B cell (primary cell): ENCODE data around the gene PROC. TPM values are rescaled to one million over a fixed set of nuclear protein-coding genes. Genes with fewer than 3 reads are reported as not detected.

Source experiments
- ATAC-seq: fragments of 200-7000 bp; cut with Tn5 transposase; one replicate; pipeline ENCODE4 v1.10.0; 2021; ENCODE audit warnings: low read depth, mild to moderate bottlenecking, moderate number of reproducible peaks, moderate library complexity
- CTCF ChIA-PET: fragments of 350-600 bp; sonication (Branson Sonifier 250); formaldehyde crosslinking; loops from one replicate; lab custom pipeline; 2021; ENCODE audit warnings: antibody characterized with exemption, inconsistent platforms; lab: Charles Lee
- POLR2A ChIA-PET: fragments of 350-600 bp; sonication (Branson Sonifier 250); formaldehyde crosslinking; loops from one replicate; lab custom pipeline; 2021; ENCODE audit warnings: antibody characterized with exemption; lab: Charles Lee
- DNase-seq: peaks from one replicate; pipeline ENCODE4 v3.0.0; 2013
- H2AFZ ChIP-seq: 2 replicates; pipeline ENCODE4 v1.6.1; 2012; ENCODE audit warnings: mild to moderate bottlenecking, low read depth, low read length; ENCODE audit not compliant: insufficient read depth, poor library complexity, severe bottlenecking
- H3K27ac ChIP-seq, 2 donors: 1 replicate in 1 of 2; 2 replicates in 1 of 2; pipeline ENCODE4 v1.5.1; 2012 to 2013; ENCODE audit warnings: low read length in 2 of 2, mild to moderate bottlenecking in 2 of 2, moderate library complexity in 1 of 2
- H3K27me3 ChIP-seq, 4 experiments: fragments of 200-600 bp in 1 of 4; sonication (generic) in 1 of 4; replicated peaks in 1 of 4; 1 replicate in 2 of 4; 2 replicates in 2 of 4; pipeline versions ENCODE4 v1.6.1 to v1.7.0; 2013 to 2016; ENCODE audit warnings: low read length in 3 of 4, mild to moderate bottlenecking in 2 of 4, mixed read lengths in 1 of 4, moderate library complexity in 1 of 4; ENCODE audit not compliant: insufficient read depth in 4 of 4, control insufficient read depth in 3 of 4; ENCODE audit errors: control extremely low read depth in 1 of 4
- H3K36me3 ChIP-seq, 2 experiments: replicated peaks in 1 of 2; 1 replicate in 1 of 2; 2 replicates in 1 of 2; pipeline versions ENCODE4 v1.6.1 to v1.7.1; 2013; ENCODE audit warnings: low read length in 1 of 2; ENCODE audit not compliant: insufficient read depth in 2 of 2, control insufficient read depth in 1 of 2; ENCODE audit errors: control extremely low read depth in 1 of 2, extremely low read depth in 1 of 2
- H3K4me1 ChIP-seq, 2 donors: fragments of 200-600 bp in 1 of 2; sonication (generic) in 1 of 2; 1 replicate in 1 of 2; 2 replicates in 1 of 2; pipeline versions ENCODE4 v1.5.1 to v1.6.1; 2013 to 2017; ENCODE audit warnings: low read length in 2 of 2; ENCODE audit not compliant: control insufficient read depth in 2 of 2, insufficient read depth in 2 of 2
- H3K4me2 ChIP-seq: replicated peaks from 2 replicates; pipeline ENCODE3; 2012; ENCODE audit warnings: mild to moderate bottlenecking, low read depth, low read length; ENCODE audit not compliant: poor library complexity, severe bottlenecking
- H3K4me3 ChIP-seq, 5 experiments: fragments of 200-600 bp in 1 of 5; sonication (generic) in 1 of 5; 1 replicate in 3 of 5; 2 replicates in 2 of 5; pipeline versions ENCODE4 v1.5.1 to v1.7.0; 2011 to 2016; ENCODE audit warnings: low read length in 4 of 5, mild to moderate bottlenecking in 4 of 5, low read depth in 2 of 5, control low read depth in 1 of 5, moderate library complexity in 1 of 5; ENCODE audit not compliant: insufficient read depth in 1 of 5; ENCODE audit errors: control extremely low read depth in 1 of 5, extremely low read depth in 1 of 5
- H3K79me2 ChIP-seq: fragments of 200-600 bp; sonication (generic); one replicate; pipeline ENCODE4 v1.6.0; 2016; ENCODE audit warnings: low read length; ENCODE audit not compliant: control insufficient read depth, insufficient read depth
- H3K9ac ChIP-seq: fragments of 200-600 bp; sonication (generic); 2 replicates; pipeline ENCODE4 v1.6.1; 2017; ENCODE audit warnings: mild to moderate bottlenecking, low read length, moderate library complexity
- H3K9me3 ChIP-seq, 3 donors: one replicate each; pipeline versions ENCODE4 v1.6.1 to v1.7.1; 2013; ENCODE audit warnings: low read length in 2 of 3; ENCODE audit not compliant: control insufficient read depth in 2 of 3, insufficient read depth in 1 of 3; ENCODE audit errors: control extremely low read depth in 1 of 3
- H4K20me1 ChIP-seq: 2 replicates; pipeline ENCODE4 v1.6.0; 2012; ENCODE audit warnings: mild to moderate bottlenecking, low read length; ENCODE audit not compliant: insufficient read depth, control insufficient read depth, poor library complexity, severe bottlenecking
- H3K27ac Mint-ChIP-seq: one replicate; pipeline ENCODE4 v1.8.0; 2021; ENCODE audit warnings: mixed read lengths
- H3K27me3 Mint-ChIP-seq: one replicate; pipeline ENCODE4 v1.8.0; 2021; ENCODE audit warnings: mixed read lengths
- H3K4me1 Mint-ChIP-seq: one replicate; pipeline ENCODE4 v1.8.0; 2021; ENCODE audit warnings: mixed read lengths
- H3K4me3 Mint-ChIP-seq: one replicate; pipeline ENCODE4 v1.8.0; 2021; ENCODE audit warnings: mixed read lengths
- H3K9me3 Mint-ChIP-seq: one replicate; pipeline ENCODE4 v1.8.0; 2022; ENCODE audit warnings: mixed read lengths; ENCODE audit not compliant: insufficient read depth
- CTCF ChIP-seq: fragments of 200-600 bp; IDR thresholded peaks from one replicate; pipeline ENCODE4 v1.8.0; 2022; ENCODE audit warnings: antibody characterized with exemption, mild to moderate bottlenecking
- EZH2 ChIP-seq: IDR thresholded peaks from 2 replicates; pipeline ENCODE4 v1.6.1; 2012; ENCODE audit warnings: borderline replicate concordance, low read depth, mild to moderate bottlenecking, moderate library complexity, low read length; ENCODE audit not compliant: insufficient read depth, poor library complexity, severe bottlenecking
- WGBS: methylation state at CpG from one replicate; pipeline ENCODE4 v1.1.5; 2013; ENCODE audit warnings: missing lambda C conversion rate; ENCODE audit not compliant: insufficient coverage; 5-methylcytosine and 5-hydroxymethylcytosine counted together
- intact Hi-C: fragments of 100-400 bp; cut with micrococcal nuclease; formaldehyde crosslinking; loops from one replicate; pipeline ENCODE4 v1.10.0; 2022
- polyA plus RNA-seq: library from polyadenylated mRNA; depleted of rRNA; stranded (reverse); fragments of >200 nt; gene quantifications from 2 replicates; pipeline ENCODE4 v1.2.3, GENCODE V29; 2012
- total RNA-seq, 2 donors: library from RNA; stranded (reverse); fragments of 120-200 nt in 1 of 2; gene quantifications; 1 replicate in 1 of 2; 2 replicates in 1 of 2; pipeline versions ENCODE4 v1.2.3 to v1.2.4, GENCODE V29; 2013 to 2022

PROC gene
- total and polyA plus RNA-seq, 2 donors (not counting 1 experiment from before 2014, with no cell fraction given), result 0.40 TPM; not detected in 1

GRCh38 chr2:127454595-127455565 lies 36.7 kb downstream of the PROC start:
- H3K4me1 ChIP-seq, result no peaks in the 10 kb centered on the region
- H2AFZ ChIP-seq, result no peak overlapping the region
- H3K27ac ChIP-seq, result no peak overlapping the region
- no peak overlapping the region for H3K4me2 ChIP-seq
- TF ChIP-seq EZH2 (no peak), CTCF (no peak)
- H3K9ac ChIP-seq, result no peak overlapping the region
- no peak overlapping the region for H3K4me3 ChIP-seq
- no peaks in the 10 kb centered on the region for H3K27me3 ChIP-seq
- ChIA-PET CTCF (interaction anchor here (1.4 kb wide), 1 partner anchor 24 kb away, joined by 4 read pairs; no protein-coding TSS in a partner anchor), POLR2A (interaction anchor here (0.6 kb wide), 1 partner anchor 15 kb away, joined by 3 read pairs; no protein-coding TSS in a partner anchor)
- Mint-ChIP-seq H3K4me3 (no peak overlapping the region), H3K27me3 (no peaks in the 10 kb centered on the region), H3K9me3 (no peaks in the 10 kb centered on the region), H3K27ac (no peak overlapping the region), H3K4me1 (peaks cover 8% of the 10 kb centered on the region)
- no peaks in the 10 kb centered on the region for H3K9me3 ChIP-seq
- intact Hi-C loops, result no loop called here
- 95% methylated on average over 9 of the region's 19 CpGs for WGBS
- peaks cover 0 to 1% of the 10 kb centered on the region in 2 experiments for H3K36me3 ChIP-seq
- ATAC-seq (no peak), DNase-seq (no peak)
- no peaks in the 10 kb centered on the region for H4K20me1 ChIP-seq
- peaks cover 2% of the 10 kb centered on the region for H3K79me2 ChIP-seq
